Measurements from ENCODE around the gene TICAM2.

The TICAM2 gene

GRCh38 chr5:115531787-115532367 is 70.4 kb downstream of the TICAM2 start:
- DNase-seq (ENCODE audit: low spot score) = no peak

- no peak for DNase-seq (ENCODE audit: low spot score)
Observed at GRCh38 chr5:115531380-115531779, 70.9 kb downstream of the TICAM2 start.

- DNase-seq (ENCODE audit: low spot score) = no peak
Observed at GRCh38 chr5:115530426-115530825, 71.9 kb downstream of the TICAM2 start.
